HS-5 (cell line): ENCODE data around the gene RPL13A.
A peak's percentile ranks its signal among the peaks of the same experiment; 100 is the strongest.

Experiments
- DNase-seq: peaks from one replicate; pipeline ENCODE4 v3.0.0-alpha.2; 2012; ENCODE audit warnings: low read depth

The RPL13A gene

DNA sequence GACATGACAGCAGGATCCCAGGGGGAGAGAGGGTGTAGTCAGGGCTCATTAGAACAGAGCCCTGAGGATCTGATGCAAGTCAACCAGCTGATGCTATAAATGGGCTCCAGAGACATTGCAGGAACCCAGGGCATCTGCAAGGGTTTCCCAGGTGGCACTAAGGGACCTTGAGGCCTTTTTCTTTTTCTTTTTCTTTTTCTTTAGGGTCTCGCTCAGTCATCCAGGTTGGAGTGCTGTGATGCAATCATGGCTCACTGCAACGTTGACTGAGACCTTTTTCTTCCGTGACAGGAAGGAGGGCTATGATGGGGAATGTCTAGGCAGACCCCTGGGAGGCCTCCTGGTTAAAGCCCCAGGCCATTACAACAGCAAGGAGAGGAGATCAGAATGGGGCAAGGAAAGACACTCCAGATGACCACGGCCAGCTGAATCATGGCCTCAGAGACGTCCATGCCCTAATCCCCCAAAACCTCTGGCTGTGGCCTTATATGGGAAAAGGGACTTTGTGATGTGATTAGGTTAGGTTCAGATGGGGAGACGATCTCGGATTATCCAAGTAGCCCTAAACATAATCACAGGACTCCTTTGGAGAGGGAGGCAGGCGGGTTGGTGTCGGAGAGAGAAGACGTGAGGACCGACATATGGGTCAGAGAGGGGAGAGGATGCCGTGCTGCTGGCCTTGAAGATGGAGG is 20.5 kb downstream of the RPL13A start:
- no peak for DNase-seq

DNA sequence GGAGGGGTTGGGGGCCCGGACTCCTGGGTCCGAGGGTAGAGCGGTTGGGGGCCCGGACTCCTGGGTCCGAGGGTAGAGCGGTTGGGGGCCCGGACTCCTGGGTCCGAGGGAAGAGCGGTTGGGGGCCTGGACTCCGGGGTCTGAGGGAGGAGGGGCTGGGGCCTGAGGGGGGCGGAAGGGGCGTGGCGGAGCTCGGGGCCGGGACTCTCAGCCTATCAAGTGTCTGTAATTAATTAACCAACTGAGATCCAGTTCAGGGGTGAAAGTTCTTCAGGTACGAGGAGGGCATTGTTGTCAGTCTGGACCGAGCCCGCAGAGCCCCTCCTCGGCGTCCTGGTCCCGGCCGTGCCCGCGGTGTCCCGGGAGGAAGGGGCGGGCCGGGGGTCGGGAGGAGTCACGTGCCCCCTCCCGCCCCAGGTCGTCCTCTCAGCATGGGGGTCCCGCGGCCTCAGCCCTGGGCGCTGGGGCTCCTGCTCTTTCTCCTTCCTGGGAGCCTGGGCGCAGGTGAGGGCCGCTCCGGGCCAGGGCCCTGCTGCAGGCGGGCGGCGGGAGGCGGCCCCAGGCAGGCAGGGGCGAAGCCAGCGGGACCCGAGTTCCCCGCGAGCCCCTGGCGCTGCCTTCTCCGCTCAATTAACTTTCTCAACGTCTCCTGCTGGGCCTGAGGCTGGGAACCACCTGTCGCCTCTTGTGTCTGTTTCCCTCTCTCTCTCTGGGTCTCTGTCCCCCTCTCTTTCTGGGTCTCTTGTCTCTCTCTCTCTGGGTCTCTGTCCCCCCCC is 25.8 kb downstream of the RPL13A start:
- no peak for DNase-seq

DNA sequence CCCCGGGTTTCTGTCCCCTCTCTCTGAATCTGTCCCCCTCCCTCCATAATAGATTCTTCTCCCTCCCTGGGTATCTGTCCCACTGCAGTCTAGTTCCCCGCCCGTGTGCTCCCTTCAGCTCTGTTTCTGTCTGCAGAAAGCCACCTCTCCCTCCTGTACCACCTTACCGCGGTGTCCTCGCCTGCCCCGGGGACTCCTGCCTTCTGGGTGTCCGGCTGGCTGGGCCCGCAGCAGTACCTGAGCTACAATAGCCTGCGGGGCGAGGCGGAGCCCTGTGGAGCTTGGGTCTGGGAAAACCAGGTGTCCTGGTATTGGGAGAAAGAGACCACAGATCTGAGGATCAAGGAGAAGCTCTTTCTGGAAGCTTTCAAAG is 26.3 kb downstream of the RPL13A start:
- no peak for DNase-seq

DNA sequence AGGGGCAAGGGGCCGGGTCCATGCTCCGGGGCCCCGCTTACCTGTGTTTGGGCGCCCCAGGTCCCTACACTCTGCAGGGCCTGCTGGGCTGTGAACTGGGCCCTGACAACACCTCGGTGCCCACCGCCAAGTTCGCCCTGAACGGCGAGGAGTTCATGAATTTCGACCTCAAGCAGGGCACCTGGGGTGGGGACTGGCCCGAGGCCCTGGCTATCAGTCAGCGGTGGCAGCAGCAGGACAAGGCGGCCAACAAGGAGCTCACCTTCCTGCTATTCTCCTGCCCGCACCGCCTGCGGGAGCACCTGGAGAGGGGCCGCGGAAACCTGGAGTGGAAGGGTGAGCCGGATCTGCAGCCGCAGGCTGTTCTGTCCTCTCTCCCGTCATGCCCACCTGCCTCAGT is 26.7 kb downstream of the RPL13A start:
- no peak for DNase-seq

DNA sequence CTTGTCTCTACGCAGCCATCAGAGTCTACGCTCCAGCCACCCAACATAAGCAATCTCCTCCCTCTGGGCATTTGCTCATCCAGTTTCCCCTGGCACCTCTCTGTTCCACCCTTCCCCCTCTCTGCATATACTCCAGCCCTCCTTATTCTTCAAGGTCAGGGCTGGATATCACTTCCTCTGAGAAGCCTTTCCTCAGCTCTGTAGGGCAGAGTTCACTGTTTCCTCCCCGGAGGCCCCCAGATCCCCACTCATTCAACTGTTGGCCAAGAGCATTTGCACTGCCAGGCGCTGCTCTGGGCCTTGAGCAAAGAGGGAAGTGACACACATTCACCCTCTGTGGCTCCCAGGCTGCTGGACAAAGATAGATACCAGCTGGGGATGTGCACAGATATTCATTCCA is 28.4 kb downstream of the RPL13A start:
- no peak for DNase-seq

DNA sequence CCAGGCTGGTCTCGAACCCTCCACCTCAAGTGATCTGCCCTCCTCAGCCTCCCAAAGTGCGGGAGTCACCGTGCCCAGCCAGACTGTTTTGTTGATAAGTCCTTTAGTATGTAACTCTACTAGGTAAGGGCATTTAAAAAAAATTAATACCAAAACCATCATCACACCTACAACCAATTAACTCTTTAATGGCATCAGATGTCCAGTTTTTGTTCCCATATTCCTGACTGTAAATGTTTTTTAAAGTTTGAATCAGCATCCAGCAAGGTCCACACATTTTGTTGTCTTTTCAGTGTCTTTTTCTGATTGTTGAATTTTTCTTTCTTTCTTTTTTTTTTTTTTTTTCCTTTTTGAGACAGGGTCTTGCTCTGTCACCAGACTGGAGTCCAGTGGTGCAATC is 30.6 kb downstream of the RPL13A start:
- DNase-seq: no peak

DNA sequence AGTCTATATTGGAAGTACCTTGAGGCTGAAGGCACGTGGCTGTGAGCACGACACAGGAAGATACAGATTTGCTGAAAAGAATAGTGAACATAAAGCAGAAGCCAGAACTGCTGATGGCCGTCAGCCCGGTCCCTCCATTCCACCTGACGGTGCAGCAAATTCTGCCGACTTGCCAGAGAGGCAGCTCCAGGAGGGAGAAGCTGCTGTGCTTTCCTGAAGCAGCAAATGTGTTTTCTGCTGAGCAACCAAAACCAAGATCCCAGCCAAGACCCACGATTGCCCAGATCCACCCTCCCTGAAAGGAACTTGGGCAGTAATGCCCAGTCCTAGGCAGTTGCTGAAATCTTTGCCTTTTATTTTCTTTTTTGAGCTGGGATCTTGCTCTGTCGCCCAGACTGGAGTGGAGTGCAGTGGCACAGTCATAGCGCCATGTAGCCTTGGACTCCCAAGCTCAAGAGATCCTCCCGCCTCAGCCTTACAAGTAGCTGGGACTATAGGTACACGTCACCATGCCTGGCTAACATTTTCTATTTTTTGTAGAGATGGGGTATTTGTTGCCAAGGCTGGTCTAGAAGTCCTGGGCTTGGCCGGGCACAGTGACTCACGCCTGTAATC is 33.4 kb downstream of the RPL13A start:
- DNase-seq: no peak

DNA sequence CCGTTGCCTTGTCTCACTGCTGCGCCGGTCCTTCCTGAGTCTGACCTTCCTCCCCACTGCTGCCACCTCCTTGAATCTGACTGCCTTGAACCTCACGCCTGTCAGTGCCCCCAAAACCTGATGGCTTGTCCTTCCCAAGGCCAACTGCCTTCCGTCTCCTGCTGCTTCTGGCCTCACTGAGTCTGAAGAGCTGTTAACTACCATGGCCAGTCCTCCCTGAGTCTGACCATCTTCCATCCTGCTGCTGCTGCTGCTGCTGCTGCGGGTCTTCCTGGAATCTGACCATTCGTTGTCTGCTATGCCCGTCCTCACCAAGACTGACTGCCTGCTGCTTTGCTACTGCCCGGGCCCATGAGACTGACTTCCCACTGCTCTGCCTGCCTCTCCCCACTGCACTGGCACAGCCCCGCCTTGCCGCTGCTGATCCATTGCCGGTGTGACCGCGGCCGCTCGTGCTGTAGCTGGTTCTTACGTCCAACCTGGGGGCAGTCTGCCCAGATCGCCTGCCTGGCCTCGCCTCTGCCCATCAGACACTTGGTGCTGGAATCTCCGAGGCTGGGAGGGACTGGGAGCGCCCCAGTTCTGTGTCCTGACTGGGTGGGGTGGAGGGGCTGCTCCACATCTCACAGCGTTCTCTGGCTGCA is 37.5 kb downstream of the RPL13A start:
- no peak for DNase-seq

DNA sequence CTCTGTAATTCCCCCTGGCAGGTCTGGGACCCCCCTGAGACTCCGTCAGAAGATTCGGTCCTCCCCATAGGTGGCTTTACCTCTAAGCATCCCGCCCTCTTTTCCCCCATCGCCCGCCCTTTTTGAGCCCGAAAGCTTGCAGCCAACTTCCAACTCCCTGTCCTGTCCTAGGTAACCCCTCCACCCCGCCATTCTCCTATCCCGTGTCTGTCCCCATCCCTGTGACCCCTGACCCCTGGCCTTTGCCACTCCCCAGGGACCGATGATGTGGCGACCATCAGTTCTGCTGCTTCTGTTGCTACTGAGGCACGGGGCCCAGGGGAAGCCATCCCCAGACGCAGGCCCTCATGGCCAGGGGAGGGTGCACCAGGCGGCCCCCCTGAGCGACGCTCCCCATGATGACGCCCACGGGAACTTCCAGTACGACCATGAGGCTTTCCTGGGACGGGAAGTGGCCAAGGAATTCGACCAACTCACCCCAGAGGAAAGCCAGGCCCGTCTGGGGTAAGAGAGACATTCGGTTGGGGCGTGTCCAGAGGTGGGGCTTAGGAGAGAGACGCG is 40.9 kb downstream of the RPL13A start:
- peak; percentile 46 for DNase-seq

DNA sequence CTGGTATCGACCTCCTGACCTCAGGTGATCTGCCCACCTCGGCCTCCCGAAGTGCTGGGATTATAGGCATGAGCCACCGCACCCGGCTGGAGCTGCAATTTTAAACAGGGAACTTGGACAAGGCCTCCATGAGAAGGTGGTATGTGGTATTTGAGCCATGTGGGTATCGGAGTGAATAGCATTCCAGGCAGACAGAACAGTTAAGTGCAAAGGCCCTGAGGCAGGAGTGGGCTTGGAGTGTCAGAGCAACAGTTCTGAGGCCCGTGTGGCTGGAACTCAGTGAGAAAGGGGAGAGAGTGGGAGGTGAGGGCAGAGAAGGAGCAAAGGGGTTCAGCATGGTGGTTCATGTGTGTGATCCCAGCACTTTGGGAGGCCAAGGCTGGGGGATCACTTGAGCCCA is 43.3 kb downstream of the RPL13A start:
- no peak for DNase-seq

DNA sequence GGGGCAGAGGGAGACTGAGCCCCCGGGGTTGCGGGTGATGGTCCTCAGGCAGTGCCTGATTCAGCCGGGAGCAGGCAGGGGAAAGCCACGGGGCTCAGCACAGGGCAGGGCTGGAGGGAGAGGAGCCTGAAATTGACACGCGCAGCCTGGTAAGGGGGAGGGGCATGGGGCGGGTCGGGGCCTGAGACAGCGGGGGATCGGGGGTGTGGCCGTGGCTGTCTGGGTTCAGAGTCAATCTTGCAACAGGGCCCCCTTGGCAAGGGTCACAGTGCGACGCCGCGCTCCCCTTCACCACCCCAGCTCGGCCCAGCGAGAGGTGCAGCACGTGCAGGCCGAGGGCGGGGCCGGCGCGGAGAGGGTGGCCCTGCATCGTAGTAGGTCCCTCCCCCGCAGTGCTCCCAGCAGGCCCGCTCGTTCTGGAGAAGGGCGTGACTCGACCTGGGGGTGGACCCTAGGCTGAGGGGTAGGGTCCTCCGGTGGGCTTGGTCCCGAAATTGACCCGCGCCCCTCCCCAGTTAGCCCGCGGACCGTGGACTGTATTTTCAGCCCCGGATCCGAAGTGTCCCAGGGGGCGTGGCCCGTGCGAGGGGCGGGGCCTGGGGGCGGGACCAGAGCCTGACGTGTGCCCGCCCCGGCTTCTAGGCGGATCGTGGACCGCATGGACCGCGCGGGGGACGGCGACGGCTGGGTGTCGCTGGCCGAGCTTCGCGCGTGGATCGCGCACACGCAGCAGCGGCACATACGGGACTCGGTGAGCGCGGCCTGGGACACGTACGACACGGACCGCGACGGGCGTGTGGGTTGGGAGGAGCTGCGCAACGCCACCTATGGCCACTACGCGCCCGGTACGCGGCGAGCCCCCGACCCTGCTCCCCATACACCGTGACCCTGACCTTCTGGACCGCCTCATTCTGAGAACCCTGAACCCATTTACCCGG is 46.4 kb downstream of the RPL13A start:
- DNase-seq: no peak

DNA sequence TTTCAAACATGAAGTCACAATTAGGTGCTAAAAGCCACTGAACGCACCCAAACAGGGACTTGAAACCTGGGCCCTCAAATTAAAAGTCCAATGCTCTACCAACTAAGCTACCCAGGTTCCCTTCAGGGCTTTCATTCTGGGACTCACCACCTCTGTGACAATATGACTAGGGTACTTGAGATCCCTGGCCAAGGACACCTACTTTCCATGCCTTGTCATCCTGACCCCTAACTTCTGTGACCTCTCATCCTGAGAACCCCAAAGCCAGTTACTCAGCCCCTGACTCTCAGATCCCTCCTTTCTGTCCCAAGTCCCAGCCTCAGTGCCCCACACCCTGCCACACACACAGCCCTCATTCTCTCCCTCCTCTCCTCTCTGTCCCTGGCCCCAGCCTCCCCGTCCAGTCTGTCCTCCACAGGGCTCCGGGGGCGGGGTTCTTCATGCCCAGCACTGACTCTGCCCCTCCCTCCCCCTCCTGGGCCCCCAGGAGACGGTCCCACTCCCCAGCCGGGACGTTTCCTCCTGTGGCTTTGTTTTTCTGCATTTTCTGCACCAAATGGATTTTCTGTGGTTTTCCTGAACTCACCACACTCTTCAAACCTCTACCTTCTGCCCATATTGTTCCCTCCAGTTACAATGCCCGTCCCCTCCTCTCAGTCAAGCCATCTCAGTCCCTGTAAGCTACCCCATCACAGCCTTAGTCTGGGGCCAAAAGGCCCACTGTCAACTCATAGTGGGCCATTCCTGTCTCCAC is 47.4 kb downstream of the RPL13A start:
- no peak for DNase-seq

DNA sequence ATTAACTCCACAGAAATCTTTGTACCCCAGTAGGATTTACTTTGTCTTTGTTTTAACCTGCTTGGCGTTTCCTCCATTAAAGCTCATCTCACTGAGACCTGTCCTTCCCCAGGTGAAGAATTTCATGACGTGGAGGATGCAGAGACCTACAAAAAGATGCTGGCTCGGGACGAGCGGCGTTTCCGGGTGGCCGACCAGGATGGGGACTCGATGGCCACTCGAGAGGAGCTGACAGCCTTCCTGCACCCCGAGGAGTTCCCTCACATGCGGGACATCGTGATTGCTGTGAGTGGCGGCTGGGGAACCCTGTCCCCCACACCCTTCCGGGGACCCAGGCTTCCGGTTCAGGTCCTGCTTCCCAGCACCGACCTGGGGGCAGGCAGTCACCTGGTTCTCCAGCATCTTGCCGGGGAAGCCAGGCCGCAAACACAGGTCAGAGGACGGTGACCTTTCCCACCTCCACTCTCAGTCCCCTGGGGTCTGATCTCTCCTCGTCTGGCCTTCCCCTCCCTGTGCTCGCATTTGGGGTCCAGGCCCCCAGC is 49.6 kb downstream of the RPL13A start:
- no peak for DNase-seq

DNA sequence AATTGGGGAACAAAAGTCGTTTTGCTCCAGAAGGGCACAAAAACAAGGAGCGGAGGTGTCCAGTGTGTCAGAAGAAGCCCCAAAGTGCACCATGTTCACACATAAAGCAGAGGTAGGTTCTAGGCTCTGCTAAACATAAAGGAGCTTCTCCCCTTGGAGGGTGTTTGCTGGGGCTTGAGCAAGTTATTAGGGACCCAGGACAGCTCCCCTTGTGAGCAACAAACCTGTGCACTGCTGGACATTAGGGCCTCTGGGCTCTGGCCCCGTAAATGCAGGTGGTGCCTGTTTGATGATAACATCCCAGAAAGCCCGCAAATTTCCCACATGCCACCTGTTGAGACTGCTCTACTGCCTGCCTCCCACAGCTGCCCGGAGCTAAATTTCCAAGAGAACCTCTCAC is 51.2 kb downstream of the RPL13A start:
- DNase-seq: no peak

DNA sequence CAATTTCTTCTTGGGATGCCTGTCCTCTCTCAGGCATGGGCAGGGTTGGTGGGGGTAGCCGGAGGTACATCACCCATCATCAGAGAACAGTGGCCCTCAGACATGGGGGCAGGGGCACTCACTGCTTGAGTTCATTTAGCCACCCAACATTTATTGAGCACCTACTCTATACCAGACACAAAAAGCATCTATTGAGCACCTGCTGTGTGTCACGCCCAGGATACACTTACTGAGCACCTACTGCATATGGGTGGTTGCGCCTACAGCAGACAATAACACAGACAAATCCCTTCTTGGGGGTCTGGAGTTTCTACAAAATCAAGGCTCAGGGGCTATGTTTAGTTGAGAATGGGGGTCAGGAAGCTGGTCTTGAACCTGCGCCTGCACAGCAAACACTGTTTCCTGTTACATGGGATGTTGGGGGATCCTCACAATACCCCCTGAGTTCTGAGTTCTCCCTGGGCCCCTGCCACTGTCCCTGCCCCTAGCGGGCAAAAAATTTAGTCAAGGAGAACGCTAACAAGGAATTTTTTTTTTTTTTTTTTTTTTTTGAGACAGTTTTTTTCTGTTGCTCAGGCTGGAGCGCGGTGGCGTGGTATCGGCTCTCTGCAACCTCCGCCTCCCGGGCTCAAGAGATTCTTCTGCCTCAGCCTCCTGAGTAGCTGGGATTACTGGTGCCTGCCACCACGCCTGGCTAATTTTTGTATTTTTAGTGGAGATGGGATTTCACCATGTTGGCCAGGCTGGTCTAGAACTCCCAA is 52.0 kb downstream of the RPL13A start:
- no peak for DNase-seq
